Left colon (tissue), 2 donors: ENCODE data around the gene PTPRR. TPM values are rescaled to one million over a fixed set of nuclear protein-coding genes. Genes with fewer than 3 reads are reported as not detected.

Source experiments
- ATAC-seq: fragments of 200-7000 bp; cut with Tn5 transposase; one replicate; pipeline ENCODE4 v1.9.1; 2020; ENCODE audit warnings: mild to moderate bottlenecking, moderate library complexity
- DNase-seq, 2 donors: peaks; one replicate each; pipeline ENCODE4 v3.0.0-alpha.2; 2020
- intact Hi-C, 2 donors: fragments of 100-400 bp; cut with DNase I in 1 of 2; cut with micrococcal nuclease in 1 of 2; formaldehyde crosslinking; loops; one replicate each; pipeline versions ENCODE4 v1.11.2 to v1.14.0; 2022; cut with DNase I, micrococcal nuclease
- total RNA-seq, 2 donors: library from RNA; stranded (reverse); fragmentation: NEBNext Ultra II Directional; extraction: Animal tissue kit (Norgen Biotek cat#: 25700); gene quantifications; one replicate each; pipeline ENCODE4 v1.2.1, GENCODE V29; 2021
- donor health status: DM: no; HTN: no; CAD: no.
- donor health status: DM: yes; HTN: yes; CAD: no.

The PTPRR gene
- total RNA-seq, 2 donors from 2014 or later = 13.1 to 48.8 TPM

GRCh38 chr12:70920891-70921290 is 353 bp upstream of the PTPRR start:
- no peak for DNase-seq
- no peak for ATAC-seq
- intact Hi-C loops = no loop called here

DNA sequence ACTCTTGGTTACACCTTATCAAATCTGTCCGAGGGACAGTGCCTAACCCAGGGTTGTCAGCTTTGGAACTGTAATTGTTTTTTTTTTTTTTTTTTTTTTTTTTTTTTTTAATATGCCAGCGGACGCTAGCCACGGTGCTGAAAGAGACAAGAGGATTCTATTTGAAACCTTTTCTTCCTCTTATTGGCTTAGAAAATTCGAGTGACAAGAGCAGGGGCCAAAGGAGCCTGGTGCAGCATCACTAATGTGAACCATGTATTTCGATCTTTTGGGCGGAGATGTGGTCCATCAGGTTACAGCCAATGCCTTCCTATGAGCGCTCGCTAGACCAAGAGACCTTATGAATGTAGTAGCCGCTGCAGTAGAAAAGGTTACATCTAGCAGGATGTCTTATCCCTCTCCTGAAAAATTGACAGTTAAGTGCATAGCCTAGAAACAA is 922 bp downstream of the PTPRR start:
- DNase-seq (no peak), ATAC-seq (no peak)
- intact Hi-C loops = no loop called here

DNA sequence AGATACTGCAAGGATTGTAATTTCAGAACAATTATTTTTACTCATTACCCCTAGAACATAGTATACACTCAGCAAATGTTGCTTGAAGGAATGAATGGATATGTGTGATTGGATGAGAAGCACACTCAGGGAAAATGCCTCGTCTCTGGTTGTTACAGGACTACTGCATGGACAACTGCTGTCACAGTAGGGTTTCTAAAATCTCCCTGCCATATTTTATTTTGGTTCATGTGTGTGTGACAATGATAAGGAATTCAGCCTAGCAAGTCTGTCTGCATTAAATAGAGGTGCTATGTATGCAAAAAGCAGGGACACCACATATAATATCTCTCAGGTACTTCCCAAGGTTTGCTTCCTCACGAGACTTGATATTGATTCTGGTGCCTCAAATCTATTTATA is 1.4 kb downstream of the PTPRR start:
- intact Hi-C loops = no loop called here
- ATAC-seq = no peak

GRCh38 chr12:70918321-70918720 is 2.2 kb downstream of the PTPRR start:
- DNase-seq (no peak), ATAC-seq (no peak)
- intact Hi-C loops = no loop called here

More for the DNA sequence above, 1.4 kb downstream of the PTPRR start:
- no peak for DNase-seq

GRCh38 chr12:70910666-70911065 is 9.9 kb downstream of the PTPRR start:
- ATAC-seq = no peak
- no peak for DNase-seq
- intact Hi-C loops = no loop called here

DNA sequence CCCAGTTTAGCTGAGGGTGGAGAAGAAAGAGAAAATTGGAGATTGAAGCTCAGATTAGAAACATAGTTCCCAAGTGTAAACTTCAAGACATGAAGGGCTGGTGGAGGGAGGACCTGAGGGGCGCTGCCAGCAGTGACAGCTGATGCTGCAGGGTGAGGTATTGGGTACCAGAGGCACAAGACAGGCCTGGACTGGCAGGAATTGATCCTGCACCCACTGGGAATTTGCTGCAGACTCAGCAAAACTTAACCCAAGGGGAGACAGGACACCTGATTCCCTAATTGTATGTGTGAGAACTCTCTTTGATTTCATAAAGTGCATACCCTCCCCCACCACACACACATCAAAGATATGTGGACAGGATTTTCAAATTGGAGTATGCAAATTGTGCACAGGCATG is 11.6 kb downstream of the PTPRR start:
- intact Hi-C loops = no loop called here
- ATAC-seq = no peak
- DNase-seq = no peak

- ATAC-seq (no peak), DNase-seq (no peak)
- intact Hi-C loops = no loop called here
Measured at GRCh38 chr12:70907412-70907811, 13.1 kb downstream of the PTPRR start.

DNA sequence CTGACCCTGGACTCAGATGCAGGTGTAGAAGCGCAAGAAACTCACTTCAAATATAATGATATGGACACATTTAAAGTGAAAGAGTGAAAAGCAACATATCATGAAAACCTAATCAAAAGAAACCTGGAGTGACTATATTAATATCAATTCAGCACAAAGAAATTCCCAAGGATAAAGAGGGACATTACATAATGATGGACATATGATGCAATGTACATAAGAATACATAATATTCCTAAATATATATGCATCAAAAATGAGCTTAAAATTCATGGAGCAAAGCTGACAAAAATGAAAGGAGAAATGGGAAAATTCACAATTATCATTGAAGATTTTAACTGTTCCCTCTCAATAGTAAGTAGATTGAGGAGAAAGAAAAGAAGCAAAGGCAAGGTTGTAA is 24.6 kb downstream of the PTPRR start:
- intact Hi-C loops = no loop called here
- DNase-seq (no peak), ATAC-seq (no peak)

GRCh38 chr12:70892593-70892992 is 27.9 kb downstream of the PTPRR start:
- no peak for ATAC-seq
- intact Hi-C loops = no loop called here
- no peak for DNase-seq

GRCh38 chr12:70890895-70891832 is 29.4 kb downstream of the PTPRR start:
- no peak for DNase-seq
- ATAC-seq = no peak
- intact Hi-C loops = no loop called here

DNA sequence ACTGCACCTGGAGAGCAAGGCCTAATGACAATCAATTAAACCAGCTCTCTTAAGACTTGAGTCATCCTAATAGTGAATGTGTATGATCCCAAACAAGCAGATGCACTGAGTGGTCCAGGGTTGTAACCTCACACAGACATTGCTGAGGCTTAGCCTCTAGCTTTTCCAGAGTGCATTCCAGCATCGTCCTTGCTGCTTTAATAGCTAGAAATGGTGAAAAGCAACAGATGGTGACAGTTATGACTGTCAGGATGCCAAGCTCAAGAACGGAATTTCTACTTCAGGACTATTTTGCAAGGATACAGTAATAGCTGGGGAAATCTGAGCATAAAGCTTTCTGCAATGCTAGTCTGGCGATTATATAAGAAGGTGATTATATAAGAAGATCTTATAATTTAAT is 34.6 kb downstream of the PTPRR start:
- DNase-seq (no peak), ATAC-seq (no peak)
- intact Hi-C loops = no loop called here

GRCh38 chr12:70883855-70884254 is 36.7 kb downstream of the PTPRR start:
- intact Hi-C loops = no loop called here
- ATAC-seq = no peak

DNA sequence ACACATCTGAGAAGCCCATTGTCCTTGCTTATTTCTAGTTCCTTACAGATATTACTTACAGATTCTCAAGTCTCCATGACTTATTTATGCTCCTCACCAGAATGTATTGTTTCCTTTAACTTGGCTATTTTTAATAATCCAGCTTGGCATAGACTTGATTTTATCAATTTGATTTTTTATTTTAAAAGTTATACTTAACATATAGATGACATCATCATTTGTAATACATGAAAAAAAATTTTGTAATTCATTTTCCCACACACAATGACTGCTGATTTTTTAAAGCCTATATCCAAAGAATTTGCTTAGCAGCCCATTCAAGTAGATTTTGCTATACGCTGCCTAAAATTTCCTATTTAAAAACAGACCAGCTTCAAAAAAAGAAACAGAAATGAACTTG is 39.8 kb downstream of the PTPRR start:
- DNase-seq (no peak), ATAC-seq (no peak)
- intact Hi-C loops = no loop called here

More at GRCh38 chr12:70883855-70884254, 36.7 kb downstream of the PTPRR start:
- DNase-seq = no peak

- intact Hi-C loops = no loop called here
- ATAC-seq (no peak), DNase-seq (no peak)
Measured at GRCh38 chr12:70876952-70877351, 43.6 kb downstream of the PTPRR start.

DNA sequence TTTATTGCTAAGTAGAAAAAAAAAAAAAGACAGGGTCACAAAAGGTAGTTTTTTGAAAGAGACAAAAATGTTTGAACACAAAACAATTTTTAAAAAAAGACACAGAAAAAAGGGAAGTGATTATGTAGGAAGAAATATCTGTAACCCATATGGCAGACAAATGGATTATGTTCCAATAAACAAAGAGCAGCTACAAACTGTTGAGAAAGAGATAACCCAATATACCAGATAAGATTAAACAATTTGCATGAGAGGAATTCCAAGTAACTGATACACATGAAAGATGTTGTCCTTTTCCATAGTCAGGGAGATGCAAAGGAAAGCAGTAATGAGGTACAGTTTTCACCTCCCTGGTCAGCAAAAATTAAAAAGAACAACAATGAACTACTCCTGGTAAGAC is 44.9 kb downstream of the PTPRR start:
- intact Hi-C loops = no loop called here
- ATAC-seq (no peak), DNase-seq (no peak)

DNA sequence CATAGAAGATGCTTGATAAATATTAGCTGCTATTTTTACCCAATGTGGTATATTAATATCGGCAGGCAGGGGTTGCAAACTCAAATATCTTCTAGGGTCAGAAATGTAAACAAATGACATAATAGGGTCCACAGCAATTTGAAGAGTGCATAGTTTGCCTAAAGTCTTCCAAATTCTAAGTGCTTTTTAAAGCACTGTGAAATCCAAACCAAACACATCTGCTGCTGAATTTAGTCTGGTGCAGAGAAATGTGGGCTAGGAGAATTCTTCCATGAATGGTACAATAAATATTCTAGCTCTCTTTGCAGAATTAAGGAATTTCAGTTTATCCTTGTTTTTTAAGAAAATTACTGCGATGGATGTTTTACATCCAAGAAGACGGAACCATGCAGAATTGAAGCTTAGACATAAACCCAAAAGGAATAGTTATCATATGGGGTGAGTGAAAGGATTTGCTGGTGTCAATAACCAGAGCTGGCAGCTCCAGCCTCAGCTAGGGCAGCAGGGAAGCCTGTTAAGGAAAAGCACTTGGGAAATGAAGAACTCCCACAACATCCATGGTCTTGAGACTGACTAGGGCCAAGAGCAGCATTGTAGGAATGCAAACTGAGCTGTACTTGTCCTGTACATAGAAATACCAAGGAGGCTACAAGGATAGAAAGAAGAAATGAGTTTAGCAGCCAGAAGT is 65.5 kb downstream of the PTPRR start:
- DNase-seq = no peak
- intact Hi-C loops = no loop called here
- no peak for ATAC-seq

GRCh38 chr12:70854138-70854537 is 66.4 kb downstream of the PTPRR start:
- DNase-seq (no peak), ATAC-seq (no peak)
- intact Hi-C loops = no loop called here

- intact Hi-C loops = no loop called here
- ATAC-seq (no peak), DNase-seq (no peak)
Measured at GRCh38 chr12:70853326-70853725, 67.2 kb downstream of the PTPRR start.

DNA sequence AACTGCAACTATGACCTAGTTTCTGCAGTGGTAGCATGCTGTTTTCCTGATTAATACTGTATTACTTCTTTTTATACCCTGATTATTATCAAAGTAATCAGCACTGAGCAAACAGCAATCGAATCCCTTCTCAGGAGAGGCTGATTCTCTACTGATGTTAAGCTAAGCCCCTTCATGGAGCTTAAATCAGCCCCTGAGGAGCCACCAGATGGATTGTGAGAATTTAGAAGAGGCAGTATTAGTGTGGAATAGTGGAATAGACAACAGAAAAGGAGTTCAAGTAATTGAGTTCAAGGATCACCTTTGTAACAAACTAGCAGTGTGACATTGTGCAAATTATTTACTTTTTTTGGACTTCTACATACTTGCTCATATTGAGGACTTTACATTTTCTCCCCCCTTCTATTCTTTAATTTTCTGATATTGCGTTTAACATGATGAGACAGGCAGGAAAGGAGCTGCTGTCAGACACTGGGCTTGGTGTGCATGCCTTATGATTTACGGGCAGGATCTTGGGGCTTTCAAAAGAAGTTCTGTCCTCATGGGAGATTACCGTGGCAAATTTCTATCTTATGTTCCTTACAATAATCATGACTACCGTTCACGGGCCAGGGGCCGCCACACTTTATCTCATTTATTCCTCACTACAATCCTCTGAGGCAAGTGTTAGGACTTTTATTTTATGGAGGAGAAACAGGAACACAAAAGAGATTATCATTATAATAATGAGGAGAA is 68.0 kb downstream of the PTPRR start:
- intact Hi-C loops = no loop called here
- DNase-seq (no peak), ATAC-seq (no peak)
